NCI-H446 treated with DMSO at 0.1 percent for 48 hours (cell line): ENCODE measurements around the gene GPX2.
"Not testable (repeated sequence)": the region's sequence is repeated elsewhere in the genome, so short reads cannot be mapped to it uniquely, and the experiment has no call there.

ENCODE experiments used
- DNase-seq: peaks from one replicate; lab custom pipeline; 2025; lab: John Stamatoyannopoulos, UW

The GPX2 gene

DNA sequence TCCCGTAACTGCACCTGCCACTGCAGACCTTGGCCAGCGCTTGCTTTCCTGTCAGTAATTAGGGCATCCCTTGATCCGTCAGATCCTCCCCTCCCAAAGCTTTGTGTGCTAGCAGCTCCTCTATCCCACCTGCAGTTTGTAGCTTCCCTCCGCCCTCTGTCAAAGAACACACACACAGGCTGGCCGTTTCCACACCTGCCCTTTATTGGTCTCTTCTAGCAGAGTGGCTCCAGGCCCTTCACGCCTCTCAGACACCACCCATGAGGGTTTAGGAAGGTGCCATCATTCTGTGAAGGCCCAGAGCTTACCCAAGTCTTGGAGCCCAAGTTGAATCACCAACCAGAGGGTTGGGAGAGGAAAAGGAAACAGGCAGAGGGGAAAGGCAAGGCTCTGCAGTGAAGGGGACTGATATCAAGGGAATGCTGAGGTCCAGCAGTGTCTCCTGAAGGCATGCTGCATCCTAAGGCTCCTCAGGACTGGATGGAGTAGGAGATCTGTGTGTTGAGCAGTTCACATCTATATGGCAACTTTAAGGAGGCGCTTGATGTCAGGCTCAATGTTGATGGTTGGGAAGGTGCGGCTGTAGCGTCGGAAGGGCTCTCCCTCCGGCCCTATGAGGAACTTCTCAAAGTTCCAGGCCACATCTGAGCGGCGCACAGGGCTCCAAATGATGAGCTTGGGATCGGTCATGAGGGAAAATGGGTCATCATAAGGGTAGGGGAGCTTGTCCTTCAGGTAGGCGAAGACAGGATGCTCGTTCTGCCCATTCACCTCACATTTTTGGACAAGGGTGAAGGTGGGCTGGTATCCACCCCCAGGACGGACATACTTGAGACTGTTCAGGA lies 3.4 kb downstream of the GPX2 start:
- DNase-seq = no peak

DNA sequence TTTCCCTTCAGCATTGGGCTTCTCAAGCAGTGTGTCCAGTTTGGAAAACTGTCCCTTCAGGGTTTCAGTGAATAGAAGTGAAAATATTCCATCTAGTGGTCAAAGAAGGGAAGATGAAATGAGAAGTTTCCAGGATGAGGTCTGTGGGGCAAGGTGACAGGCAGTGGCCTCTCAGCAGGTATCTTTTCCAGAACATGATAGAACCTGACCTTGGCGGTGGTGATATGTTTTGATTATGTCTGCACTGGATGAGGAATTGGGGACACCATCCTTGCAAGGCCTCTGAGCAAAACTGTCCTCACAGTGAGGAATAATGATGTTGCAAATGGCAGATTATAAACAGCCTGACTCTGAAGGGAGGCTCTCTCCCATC lies 4.7 kb downstream of the GPX2 start:
- DNase-seq = no peak

DNA sequence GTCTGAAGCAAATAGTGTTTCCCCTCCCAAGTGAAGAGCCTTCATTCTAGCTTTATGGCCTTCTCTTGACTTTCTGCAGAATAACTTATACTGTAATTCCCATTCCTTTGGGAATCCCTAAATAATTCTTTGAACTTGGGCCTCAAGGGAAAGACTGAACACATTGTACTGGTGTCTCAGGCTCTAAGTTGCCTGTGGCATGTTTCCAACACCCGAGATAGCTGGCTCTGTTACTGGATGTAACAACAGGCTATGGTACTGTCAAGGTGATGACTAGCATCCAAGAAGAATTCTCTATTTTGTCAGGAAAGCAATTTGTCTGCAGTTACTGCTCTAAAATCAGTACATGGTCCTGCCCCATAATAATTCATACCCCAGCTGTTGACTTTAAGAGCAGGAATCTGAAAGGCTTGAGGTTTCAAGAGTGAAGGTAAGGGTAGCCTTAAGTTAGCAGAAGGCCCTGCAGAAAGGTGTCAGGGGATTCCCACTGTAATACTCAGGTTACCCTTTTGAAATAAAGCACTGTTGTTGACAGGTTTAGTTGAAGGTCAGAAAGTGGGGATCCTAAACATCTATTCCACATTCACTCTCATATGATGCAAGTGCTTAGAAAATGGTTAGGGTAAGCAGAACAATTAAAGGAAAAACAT lies 5.2 kb downstream of the GPX2 start:
- no peak for DNase-seq

DNA sequence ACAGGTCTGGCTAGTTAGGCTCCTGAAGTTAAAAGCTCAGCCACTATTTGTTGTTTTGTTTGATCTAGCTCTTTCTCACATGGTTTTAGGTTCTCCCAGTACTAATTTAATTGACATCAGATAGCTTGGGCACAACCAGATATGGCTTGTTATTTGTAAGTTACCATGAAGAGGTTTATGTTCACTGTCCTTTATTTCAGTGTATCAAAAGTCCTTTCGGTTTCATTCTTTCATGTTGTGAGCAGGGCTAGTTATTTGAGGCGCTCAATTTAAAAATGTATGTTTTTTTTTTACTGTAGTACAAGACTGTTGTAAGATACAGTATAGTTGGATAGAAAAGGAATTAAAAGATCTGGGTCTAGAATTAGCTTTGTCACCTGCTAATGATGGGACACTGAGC lies 7.0 kb downstream of the GPX2 start:
- no peak for DNase-seq

DNA sequence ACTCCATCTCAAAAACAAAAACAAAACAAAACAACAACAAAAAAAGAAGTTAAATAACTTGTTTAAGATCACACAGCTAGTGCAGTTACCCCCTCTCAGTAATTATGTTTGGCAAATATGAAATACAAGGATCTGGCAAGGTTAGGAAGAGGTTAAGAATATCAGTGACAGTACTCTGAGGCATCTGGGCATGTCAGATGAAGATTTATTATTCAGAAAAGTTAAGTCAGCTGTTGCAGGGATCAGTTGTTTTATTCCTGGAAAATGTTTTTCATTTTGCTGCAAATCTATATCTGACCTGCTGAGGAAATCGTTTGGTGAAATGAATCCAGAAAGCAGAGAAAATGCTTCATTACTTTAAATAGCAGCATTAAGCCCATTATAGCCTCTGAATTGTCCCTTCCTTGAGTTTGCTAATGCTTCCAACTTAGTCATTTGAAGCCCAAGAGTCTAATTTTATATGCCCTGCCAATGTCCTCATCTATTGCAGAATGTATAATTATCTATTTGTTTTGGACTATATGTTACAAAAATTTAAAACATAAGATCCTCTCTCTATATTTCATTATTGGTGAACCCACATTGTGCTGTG lies 8.1 kb downstream of the GPX2 start:
- no peak for DNase-seq

DNA sequence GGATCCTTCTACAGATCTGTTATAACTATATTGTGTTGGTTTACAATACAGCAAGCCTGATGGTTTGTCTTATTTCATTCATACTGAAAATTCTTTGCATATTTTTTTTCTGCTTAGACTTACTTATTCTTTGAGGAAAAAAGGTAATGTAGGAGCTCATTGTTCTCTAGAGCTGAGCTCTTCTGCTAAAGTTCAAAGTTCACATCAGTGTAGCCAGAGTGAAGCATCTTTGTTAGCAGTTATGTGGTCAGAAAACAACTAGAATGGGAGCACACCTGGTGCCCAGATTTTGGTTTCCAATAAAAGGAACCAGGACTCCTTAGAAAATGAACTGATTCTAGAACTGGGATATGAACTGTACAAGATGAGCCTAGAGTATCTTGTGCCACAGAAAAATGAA lies 10.3 kb downstream of the GPX2 start:
- DNase-seq = no peak

DNA sequence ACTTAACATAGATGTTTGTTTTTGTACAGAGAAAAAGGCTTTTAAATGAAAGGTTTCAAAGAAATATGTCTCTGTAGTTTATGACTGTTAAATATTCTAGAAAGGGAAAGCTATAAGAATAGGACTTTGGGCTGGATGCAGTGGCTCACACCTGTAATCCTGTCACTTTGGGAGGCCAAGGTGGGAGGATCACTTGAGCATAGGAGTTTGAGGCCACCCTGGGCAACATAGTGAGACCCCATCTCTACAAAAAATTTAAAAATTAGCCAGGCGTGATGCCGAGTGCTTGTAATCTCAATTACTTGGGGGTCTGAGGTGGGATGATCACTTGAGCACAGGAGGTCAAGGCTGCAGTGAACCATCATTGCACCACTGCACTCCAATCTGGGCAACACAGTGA lies 11.4 kb downstream of the GPX2 start:
- no peak for DNase-seq

DNA sequence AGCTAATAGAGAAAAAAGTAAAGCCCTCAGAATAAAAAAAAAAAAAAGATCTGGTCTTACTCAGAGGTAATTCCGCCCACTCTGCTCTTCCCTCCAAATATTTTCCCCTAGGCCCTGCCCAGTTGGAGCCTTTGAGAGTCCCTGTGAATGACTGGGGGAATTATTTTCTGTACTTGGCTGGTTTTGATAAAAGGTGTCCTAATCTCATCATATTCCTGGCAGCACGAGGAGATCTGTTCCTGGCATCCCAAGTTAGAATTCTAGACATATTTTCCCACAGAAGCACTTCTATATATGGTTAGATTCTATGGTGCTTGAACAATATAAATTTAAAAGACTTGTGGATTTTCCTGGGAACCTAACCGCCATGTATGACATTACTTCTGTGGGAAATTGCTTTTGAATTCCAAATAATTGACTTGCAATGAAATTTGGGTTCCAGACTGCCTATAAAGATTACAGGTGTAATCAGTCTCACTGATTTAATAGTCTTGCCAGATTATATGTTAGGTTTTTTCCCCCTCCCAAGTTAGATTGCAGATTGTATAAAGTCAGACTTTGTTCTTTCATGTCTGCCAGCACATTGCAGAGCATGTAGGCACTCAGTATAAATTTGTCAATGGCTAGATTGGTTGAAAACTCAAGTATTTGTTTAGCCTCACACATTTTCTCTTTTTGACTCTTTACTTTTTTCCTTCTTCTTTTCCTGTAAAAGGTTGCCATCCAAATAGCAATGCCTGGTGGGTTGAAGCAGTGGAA lies 12.3 kb downstream of the GPX2 start:
- no peak for DNase-seq

DNA sequence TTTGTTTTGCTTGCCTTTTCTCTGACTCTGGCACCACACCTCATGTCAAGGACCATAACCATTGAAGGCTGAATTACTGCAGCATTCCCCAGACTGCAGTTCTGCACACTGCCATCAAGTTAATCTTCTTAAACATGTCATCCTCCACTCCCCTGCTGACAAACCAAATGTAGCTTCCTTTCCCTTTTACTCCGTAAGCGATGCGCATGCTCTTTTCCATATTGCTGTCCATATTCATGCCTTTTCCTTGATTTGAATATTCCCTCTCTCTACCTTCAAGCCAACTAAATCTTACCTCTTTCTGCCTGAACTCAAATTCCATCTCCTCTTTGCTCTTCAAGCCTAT lies 13.6 kb downstream of the GPX2 start:
- no peak for DNase-seq

DNA sequence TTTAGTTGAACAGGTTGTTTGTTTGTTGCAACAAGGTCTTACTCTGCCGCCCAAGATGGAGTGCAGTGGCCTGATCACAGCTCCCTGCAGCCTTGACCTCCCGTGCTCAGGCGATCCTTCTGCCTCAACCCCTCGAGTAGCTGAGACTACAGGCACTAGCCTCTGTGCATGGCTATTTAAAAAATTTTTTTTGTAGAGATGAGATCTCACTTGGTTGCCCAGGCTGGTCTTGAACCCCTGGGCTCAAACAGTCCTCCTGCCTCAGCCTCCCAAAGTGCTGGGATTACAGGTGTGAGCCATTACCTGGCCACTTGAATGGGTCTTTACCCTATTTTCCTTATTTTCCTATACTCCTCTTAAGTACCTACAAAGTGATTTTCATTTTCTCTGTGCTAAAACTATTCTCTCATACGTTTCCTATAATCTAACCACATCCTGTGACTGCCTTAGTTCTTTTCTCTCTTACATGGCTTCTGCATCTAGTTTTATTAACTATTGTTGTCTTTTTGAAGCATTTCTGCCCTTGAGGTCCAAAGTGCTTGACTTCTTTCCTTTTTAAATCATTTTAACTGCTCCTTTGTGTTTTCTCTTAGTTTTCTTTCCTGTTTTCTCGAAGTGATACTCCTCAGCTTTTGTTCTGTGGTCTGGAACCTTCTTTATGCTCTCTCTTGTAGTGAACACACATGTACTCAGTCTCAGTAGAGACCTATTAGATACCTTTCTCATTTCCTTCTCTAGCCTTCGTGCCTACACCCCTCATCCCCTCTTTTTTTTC lies 14.1 kb downstream of the GPX2 start:
- DNase-seq = no peak

DNA sequence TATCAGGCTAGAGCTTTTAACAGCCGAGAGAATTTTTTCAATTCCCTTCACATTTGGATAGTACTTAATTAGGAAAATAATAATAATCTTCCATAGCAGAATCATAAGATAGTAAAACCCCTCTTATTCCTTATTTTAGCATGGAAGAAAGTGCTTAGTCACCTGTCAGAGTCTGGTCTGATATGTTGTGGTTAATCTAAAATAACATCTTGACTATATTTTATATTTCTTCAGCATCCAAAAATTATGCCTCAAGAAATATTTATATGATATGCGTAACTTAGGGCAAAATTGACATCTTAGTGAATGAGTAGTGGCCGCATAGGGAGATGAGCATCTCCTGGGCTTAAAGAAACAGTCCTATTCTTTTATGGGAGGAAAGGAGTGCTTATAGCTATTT lies 15.5 kb downstream of the GPX2 start:
- DNase-seq = no peak

DNA sequence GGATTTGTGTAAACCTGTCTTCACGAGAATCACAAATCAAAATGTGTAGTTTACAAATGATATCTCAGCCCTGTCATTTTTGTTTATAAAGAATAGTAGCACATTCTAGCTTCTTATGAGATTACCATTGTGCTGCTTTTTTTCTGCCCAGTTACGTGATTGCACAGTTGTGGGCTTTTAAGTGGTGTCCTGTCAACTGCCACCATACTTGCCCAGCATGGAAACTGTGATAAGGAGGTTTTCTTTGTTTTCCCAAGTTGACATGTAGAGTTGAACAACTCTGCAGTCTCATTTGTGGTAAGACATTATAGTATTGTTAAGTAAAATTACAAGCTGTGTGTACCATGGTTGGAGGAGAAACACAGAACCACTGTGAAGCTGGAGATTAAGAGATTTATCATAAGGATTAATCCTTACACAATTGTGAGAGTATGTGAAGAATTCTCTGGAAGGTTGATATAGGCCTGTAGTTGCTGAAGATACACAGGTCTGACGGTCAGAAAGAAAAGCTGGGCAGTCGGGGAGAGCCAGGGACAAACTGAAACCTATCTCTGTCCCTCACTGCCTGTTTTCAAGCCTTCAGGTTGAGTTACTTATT lies 16.0 kb downstream of the GPX2 start:
- DNase-seq = no peak

DNA sequence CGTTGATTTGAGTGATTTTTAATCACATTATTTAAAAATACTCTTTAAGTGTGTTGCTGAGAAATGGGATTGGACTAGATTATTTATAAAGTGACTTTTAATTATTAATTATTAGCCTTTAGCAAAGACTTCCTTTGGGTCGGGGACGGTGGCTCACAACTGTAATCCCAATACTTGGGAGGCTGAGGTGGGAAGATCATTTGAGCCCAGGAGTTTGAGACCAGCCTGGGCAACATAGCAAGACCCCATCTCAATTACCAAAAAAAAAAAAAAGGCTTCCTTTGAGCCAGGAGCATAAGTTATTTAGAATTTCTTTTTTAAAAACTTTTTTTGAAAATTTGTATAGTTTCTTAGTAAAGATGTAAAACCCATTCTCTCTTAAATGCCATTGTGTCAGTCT lies 19.5 kb downstream of the GPX2 start:
- DNase-seq = no peak

DNA sequence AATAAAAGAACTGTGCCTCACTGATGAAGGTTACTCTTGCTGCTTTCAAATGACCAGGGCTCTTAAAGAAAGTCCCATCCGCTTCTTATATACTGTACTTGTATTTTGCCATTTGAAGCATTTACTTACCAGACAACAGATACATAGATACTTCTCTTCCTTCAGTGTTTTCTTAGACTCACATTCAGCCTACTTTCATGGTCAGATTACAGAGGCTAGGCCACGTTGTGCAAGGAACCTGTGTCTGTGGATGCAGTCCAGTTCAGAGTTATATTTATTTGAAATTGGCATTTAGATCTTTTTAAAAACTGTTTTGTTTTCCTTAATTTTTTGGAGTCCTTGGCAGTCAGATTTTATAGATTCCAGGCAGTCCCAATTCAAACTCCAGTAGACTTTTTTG lies 22.1 kb downstream of the GPX2 start:
- no peak for DNase-seq

DNA sequence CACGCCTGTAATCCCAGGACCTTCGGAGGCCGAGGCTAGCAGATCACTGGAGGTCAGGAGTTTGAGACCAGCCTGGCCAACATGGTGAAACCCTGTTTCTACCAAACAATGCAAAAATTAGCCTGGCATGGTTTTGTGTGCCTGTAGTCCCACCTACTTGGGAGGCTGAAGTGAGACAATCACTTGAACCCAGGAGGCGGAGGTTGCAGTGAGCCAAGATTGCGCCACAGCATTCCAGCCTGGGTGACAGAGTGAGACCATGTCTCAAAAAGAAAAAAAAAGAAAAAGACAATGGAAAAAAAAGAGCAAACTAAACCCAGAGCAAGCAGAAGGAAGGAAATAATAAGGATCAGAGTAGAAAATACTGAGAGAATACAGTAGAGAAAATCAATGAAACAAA lies 22.9 kb downstream of the GPX2 start:
- DNase-seq = no peak

DNA sequence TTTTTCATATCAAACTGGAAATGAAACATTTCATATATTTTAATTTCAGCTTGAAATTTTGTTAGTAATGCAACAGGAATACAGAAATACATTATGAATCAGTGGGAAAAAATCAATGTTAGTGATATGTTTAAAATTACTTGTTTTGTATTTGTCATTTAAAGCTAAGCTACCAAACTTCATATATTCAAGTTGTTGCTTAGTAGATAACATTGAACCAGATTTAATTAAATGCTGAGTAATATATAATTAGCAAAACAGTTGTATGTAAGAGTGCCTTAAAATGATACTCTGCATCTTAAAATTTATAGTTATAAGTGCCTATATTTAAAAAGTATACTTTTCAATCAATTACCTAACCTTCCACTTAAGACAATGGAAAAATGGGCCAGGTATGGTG lies 23.3 kb downstream of the GPX2 start:
- no peak for DNase-seq

DNA sequence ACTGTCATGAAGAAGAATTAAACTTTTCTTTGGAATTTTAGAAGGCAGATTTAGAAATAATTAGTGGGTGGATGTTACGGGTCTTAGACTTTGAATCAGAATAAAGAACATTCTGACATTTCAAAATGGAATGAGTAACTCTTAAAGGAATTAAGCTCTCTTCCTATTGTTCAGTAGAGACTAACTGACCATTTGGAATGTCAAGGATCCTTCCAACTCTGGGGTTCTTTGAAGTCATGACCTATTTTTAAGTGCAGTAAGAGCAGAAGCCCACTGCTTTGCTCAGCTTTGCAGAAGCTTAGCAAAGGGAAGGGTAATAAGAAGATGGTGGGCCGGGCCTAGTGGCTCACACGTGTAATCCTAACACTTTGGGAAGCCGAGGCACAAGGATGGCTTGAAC lies 24.3 kb downstream of the GPX2 start:
- no peak for DNase-seq

DNA sequence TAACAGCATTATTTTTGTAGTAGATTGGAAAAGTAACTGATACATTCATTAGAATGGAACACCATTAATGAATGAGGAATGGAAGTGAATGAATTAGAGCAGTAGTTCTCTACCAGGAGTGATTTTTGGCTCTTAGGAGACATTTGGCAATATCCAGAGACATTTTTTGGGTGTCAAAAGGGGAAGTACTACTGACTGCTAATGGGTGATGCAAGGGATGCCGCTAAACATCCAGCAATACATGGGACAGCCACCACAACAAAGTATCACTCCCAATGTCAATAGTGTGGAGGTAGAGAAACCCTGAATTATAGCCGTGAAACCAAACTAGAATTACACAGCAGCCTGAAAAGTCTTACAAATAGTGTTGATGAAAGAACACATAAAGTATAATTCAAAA lies 26.7 kb downstream of the GPX2 start:
- DNase-seq = no peak

DNA sequence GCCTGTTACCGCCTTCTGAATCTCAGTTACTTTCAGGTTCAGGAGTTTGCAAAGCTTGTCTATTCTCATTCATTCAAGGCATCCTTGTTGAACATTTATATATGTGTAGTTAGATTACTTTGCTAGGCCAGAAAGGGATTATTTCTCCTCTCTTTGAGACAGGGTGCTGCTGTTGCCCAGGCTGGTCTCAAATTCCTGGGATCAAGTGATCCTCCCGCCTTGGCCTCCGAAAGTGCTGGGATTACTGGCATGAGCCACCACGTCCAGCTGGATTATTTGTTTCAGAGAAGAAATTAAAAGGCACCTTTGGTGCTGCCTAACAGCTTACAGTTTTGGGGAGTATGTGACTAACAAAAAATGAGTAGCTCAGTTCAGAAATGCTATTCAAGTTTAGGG lies 27.5 kb downstream of the GPX2 start:
- DNase-seq = no peak

DNA sequence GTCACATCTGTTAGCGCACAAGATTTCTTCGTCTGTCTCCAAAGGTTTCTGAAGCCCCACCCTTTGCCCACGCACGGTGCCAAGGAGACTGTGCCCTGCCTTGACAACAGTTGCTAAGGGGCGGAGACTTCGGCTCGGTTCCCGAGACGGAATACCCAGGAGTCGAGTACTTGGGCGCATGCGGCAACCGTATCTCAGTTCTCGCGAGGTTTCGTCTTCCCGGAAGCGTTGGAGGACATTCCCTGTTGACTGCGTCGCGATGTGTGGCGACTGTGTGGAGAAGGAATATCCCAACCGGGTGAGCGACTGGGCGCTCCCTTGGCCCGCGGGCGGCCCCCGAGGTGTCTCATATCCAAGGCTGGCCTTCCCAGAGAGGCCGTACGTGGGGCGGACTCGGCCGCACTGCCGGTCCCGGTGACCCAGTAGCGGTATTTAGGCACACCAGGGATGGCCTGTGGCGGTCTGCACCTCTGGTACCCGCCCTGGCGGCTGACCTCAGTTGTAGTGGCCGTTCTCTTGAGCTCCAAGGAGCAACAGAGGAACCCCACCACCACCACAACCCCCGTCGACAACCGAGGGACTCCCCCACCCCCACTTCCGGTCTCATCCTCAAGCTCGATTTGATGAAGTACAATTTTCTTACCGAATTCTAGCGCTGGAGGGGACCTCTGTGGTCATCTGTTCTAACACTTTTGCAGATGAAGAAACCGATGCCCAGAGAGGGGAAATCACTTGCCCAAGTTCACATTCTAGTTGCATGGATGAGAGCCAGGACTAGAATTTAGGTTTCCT lies 28.1 kb downstream of the GPX2 start, which contains the start of gene CHURC1:
TSS of gene CHURC1 (plus strand) at position 219 of the 792 bp plus-strand sequence. CDS start at position 260, 41 bp downstream.
- DNase-seq = peak; percentile 97

DNA sequence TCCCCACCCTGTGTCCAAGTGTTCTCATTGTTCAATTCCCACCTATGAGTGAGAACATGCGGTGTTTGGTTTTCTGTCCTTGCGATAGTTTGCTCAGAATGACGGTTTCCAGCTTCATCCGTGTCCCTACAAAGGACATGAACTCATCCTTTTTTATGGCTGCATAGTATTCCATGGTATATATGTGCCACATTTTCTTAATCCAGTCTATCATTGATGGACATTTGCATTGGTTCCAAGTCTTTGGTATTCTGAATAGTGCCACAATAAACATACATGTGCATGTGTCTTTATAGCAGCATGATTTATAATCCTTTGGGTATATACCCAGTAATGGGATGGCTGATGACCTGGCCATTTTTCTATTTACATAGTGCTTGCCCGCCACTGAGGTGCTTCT lies 29.1 kb downstream of the GPX2 start:
- not testable (repeated sequence) for DNase-seq
